HG02870 (cell line): Measurements from ENCODE around the gene SUMF1.
A peak's percentile ranks its signal among the peaks of the same experiment; 100 is the strongest.

Source experiments
- ATAC-seq: cut with Tn5 transposase; IDR thresholded peaks from one replicate; pipeline ENCODE4 v1.9.1; 2021; ENCODE audit warnings: mild to moderate bottlenecking, moderate library complexity; ENCODE audit not compliant: unreplicated experiment

Gene SUMF1

GRCh38 chr3:4466741-4467521 lies at the start of gene SUMF1:
SUMF1 (minus strand) TSS chr3:4467269; CDS start chr3:4467245, 24 bp downstream.
- ATAC-seq, result peak; percentile 99

- no peak for ATAC-seq
These were observed 49.0 kb upstream of the SUMF1 start for GRCh38 chr3:4515916-4516579.

GRCh38 chr3:4514916-4515315 lies 47.8 kb upstream of the SUMF1 start:
- ATAC-seq, result no peak

- no peak for ATAC-seq
These were observed 47.3 kb upstream of the SUMF1 start for GRCh38 chr3:4514321-4514720.

GRCh38 chr3:4512895-4513616 lies 46.0 kb upstream of the SUMF1 start:
- ATAC-seq, result no peak

GRCh38 chr3:4511491-4512262 lies 44.6 kb upstream of the SUMF1 start:
- ATAC-seq, result no peak

GRCh38 chr3:4509983-4510755 lies 43.1 kb upstream of the SUMF1 start:
- ATAC-seq, result no peak

GRCh38 chr3:4509043-4509442 lies 42.0 kb upstream of the SUMF1 start:
- ATAC-seq, result no peak

- ATAC-seq, result peak; percentile 54
These were observed 41.2 kb upstream of the SUMF1 start for GRCh38 chr3:4508048-4508981.

- no peak for ATAC-seq
These were observed 40.0 kb upstream of the SUMF1 start for GRCh38 chr3:4507024-4507596.

- ATAC-seq, result no peak
These were observed 39.5 kb upstream of the SUMF1 start for GRCh38 chr3:4506559-4507023.

GRCh38 chr3:4505688-4506558 lies 38.9 kb upstream of the SUMF1 start:
- ATAC-seq, result no peak

GRCh38 chr3:4504340-4505261 lies 37.5 kb upstream of the SUMF1 start:
- no peak for ATAC-seq

- ATAC-seq, result peak; percentile 52
These were observed 36.0 kb upstream of the SUMF1 start for GRCh38 chr3:4503050-4503449.

GRCh38 chr3:4501927-4502326 lies 34.9 kb upstream of the SUMF1 start:
- no peak for ATAC-seq

- no peak for ATAC-seq
These were observed 34.4 kb upstream of the SUMF1 start for GRCh38 chr3:4501437-4501836.

- no peak for ATAC-seq
These were observed 31.4 kb upstream of the SUMF1 start for GRCh38 chr3:4498446-4498845.
